ENCODE measurements around the gene ZNF516.

DNA sequence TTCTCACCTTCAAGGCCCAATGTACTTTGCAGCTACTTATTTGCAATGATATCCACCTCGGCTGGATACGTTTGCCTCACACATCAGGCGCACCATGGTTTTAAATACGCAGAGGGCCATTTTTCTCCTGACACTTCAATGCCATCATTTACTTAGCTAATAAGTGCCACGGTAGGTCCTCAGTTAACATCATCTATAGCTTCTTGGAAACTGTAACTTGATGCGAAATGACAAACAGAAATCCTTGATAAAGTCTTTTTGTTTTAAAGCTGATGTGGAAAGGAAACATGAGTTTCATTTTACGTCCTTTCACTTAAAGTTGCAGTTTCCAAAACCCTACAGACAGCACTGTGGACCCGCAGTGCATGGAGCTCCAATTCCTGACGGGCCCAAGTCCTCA lies 37.1 kb downstream of the ZNF516 start:
- TF ChIP-seq, protein P1, sequence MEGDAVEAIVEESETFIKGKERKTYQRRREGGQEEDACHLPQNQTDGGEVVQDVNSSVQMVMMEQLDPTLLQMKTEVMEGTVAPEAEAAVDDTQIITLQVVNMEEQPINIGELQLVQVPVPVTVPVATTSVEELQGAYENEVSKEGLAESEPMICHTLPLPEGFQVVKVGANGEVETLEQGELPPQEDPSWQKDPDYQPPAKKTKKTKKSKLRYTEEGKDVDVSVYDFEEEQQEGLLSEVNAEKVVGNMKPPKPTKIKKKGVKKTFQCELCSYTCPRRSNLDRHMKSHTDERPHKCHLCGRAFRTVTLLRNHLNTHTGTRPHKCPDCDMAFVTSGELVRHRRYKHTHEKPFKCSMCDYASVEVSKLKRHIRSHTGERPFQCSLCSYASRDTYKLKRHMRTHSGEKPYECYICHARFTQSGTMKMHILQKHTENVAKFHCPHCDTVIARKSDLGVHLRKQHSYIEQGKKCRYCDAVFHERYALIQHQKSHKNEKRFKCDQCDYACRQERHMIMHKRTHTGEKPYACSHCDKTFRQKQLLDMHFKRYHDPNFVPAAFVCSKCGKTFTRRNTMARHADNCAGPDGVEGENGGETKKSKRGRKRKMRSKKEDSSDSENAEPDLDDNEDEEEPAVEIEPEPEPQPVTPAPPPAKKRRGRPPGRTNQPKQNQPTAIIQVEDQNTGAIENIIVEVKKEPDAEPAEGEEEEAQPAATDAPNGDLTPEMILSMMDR (IDR thresholded peaks at IDR 0.05; ENCODE audit: poor library complexity): no peak
- TF ChIP-seq EZH2phosphoT487 (IDR thresholded peaks at IDR 0.05; ENCODE audit: low read depth, severe bottlenecking, unreplicated experiment): no peak

All from hepatocyte (in vitro differentiated cells).